Transverse colon (tissue), 4 donors: ENCODE results near the gene TMEM43. TPM values are rescaled to one million over a fixed set of nuclear protein-coding genes. Genes with fewer than 3 reads are reported as not detected.

Experiments used
- DNase-seq: peaks from one replicate; pipeline ENCODE4 v3.0.0-alpha.2; 2019
- H3K27ac ChIP-seq, 4 donors: fragments of 200-600 bp; sonication (generic); 2 replicates each; pipeline ENCODE4 v1.5.1; 2016 to 2018; ENCODE audit warnings: inconsistent platforms in 4 of 4
- H3K27me3 ChIP-seq: fragments of 200-600 bp; sonication (generic); 2 replicates; pipeline ENCODE4 v1.5.1; 2017; ENCODE audit warnings: inconsistent platforms
- H3K36me3 ChIP-seq, 4 donors: fragments of 200-600 bp; sonication (generic); 2 replicates each; pipeline ENCODE4 v1.5.1; 2017 to 2019; ENCODE audit warnings: inconsistent platforms in 4 of 4
- H3K4me1 ChIP-seq, 4 donors: fragments of 200-600 bp; sonication (generic); 2 replicates each; pipeline ENCODE4 v1.5.1; 2017 to 2020; ENCODE audit warnings: inconsistent platforms in 4 of 4
- H3K4me3 ChIP-seq, 4 donors: fragments of 200-600 bp; sonication (generic); 1 replicate in 1 of 4; 2 replicates in 3 of 4; pipeline versions ENCODE4 v1.5.1 to v1.6.1; 2017 to 2019; ENCODE audit warnings: inconsistent platforms in 4 of 4
- H3K9me3 ChIP-seq, 2 donors: fragments of 200-600 bp; sonication (generic); 2 replicates each; pipeline ENCODE4 v1.5.1; 2017 to 2019; ENCODE audit warnings: inconsistent platforms in 2 of 2
- CTCF ChIP-seq, 5 experiments: fragments of 200-600 bp in 3 of 5; fragments of 450-650 bp in 2 of 5; sonication (generic) in 3 of 5; IDR thresholded peaks; 1 replicate in 2 of 5; 2 replicates in 3 of 5; pipeline ENCODE4 v1.5.1; 2016 to 2017; ENCODE audit warnings: antibody characterized with exemption in 5 of 5, inconsistent platforms in 3 of 5, mild to moderate bottlenecking in 2 of 5, moderate library complexity in 1 of 5
- EP300 ChIP-seq: sonication (generic); formaldehyde crosslinking; IDR thresholded peaks from one replicate; pipeline ENCODE4 v1.6.1; 2017; ENCODE audit warnings: antibody characterized with exemption, low read depth
- POLR2A ChIP-seq: fragments of 450-650 bp; IDR thresholded peaks from one replicate; pipeline ENCODE4 v1.6.1; 2016; ENCODE audit warnings: antibody characterized with exemption, mild to moderate bottlenecking, moderate library complexity
- POLR2AphosphoS5 ChIP-seq, 3 donors: sonication (generic); formaldehyde crosslinking; IDR thresholded peaks; one replicate each; pipeline ENCODE4 v1.6.1; 2016; ENCODE audit warnings: antibody characterized with exemption in 3 of 3
- WGBS, 2 donors: methylation state at CpG; one replicate each; pipeline ENCODE4 v1.1.5; 2018; ENCODE audit warnings: low coverage in 1 of 2; 5-methylcytosine and 5-hydroxymethylcytosine counted together
- in situ Hi-C, 4 donors: fragments of 200-750 bp; cut with MboI; loops; one replicate each; pipeline versions ENCODE4 v1.15.0 to v1.15.1; 2017; ENCODE audit warnings: low sequenced_read_pairs in 3 of 4, low pct_ligation_motif_present in 1 of 4, low pct_unique_long_range_greater_than_20kb in 1 of 4
- intact Hi-C: fragments of 100-400 bp; cut with DNase I; formaldehyde crosslinking; loops from one replicate; pipeline ENCODE4 v1.15.1; 2023; ENCODE audit warnings: low total_unique reads
- total RNA-seq, 4 donors: library from RNA; depleted of rRNA; stranded (reverse); fragments of >200 nt; gene quantifications; one replicate each; pipeline ENCODE4 v1.1.0, GENCODE V29; 2016

TMEM43 gene
- total RNA-seq, 4 donors from 2014 or later, result 30.8 to 128 (median 48.5) TPM

GRCh38 chr3:14134291-14134690 lies 9.4 kb downstream of the TMEM43 start:
- Histone ChIP-seq H3K4me1 (peaks cover 0 to 19% (median 6%) of the 10 kb centered on the region in 4 donors), H3K27me3 (no peaks in the 10 kb centered on the region), H3K27ac (no peak overlapping the region), H3K9me3 (no peaks in the 10 kb centered on the region), H3K36me3 (peaks cover 0 to 62% (median 23%) of the 10 kb centered on the region in 4 donors), H3K4me3 (no peak overlapping the region)
- intact Hi-C loops (no loop called here), in situ Hi-C loops (no loop called here)
- no peak for DNase-seq
- WGBS, 2 donors, result 98% methylated on average over 6 of the region's 6 CpGs; no CpG with 5 or more reads in 1 of the 2 donors
- no peak for TF ChIP-seq CTCF (IDR thresholded peaks at IDR 0.05)
- no peak for TF ChIP-seq POLR2AphosphoS5 (IDR thresholded peaks at IDR 0.05)
- TF ChIP-seq POLR2A, result no peak
- no peak for TF ChIP-seq EP300

GRCh38 chr3:14135581-14135980 lies 10.7 kb downstream of the TMEM43 start:
- TF ChIP-seq POLR2AphosphoS5 (IDR thresholded peaks at IDR 0.05) (no peak), EP300 (no peak), CTCF (IDR thresholded peaks at IDR 0.05) (no peak), POLR2A (no peak)
- in situ Hi-C loops (no loop called here), intact Hi-C loops (no loop called here)
- Histone ChIP-seq H3K9me3 (no peaks in the 10 kb centered on the region), H3K4me1 (peaks cover 0 to 19% (median 6%) of the 10 kb centered on the region in 4 donors), H3K27ac (no peak overlapping the region), H3K27me3 (no peaks in the 10 kb centered on the region), H3K4me3 (no peak overlapping the region), H3K36me3 (peaks cover 0 to 49% (median 19%) of the 10 kb centered on the region in 4 donors)
- WGBS, 2 donors, result 90 to 91% methylated on average over 2 to 11 of the region's 11 CpGs
- DNase-seq, result no peak

- WGBS, 2 donors, result no CpG with 5 or more reads among the region's 3 CpGs
- intact Hi-C loops (no loop called here), in situ Hi-C loops (no loop called here)
- Histone ChIP-seq H3K9me3 (no peaks in the 10 kb centered on the region), H3K4me3 (no peak overlapping the region), H3K27me3 (no peaks in the 10 kb centered on the region), H3K36me3 (peaks cover 0 to 35% (median 15%) of the 10 kb centered on the region in 4 donors), H3K27ac (no peak overlapping the region), H3K4me1 (peaks cover 0 to 19% (median 6%) of the 10 kb centered on the region in 4 donors)
- TF ChIP-seq EP300, result no peak
- peak; percentile 53 for DNase-seq
Measured at GRCh38 chr3:14137004-14137403, 12.2 kb downstream of the TMEM43 start.

- TF ChIP-seq EP300 (no peak), POLR2AphosphoS5 (IDR thresholded peaks at IDR 0.05) (no peak), POLR2A (no peak), CTCF (IDR thresholded peaks at IDR 0.05) (no peak)
- in situ Hi-C loops (no loop called here), intact Hi-C loops (no loop called here)
- H3K4me3 ChIP-seq, result no peak overlapping the region
- 85% methylated on average over 2 of the region's 3 CpGs; no CpG with 5 or more reads in 1 of the 2 donors for WGBS, 2 donors
- DNase-seq, result no peak
- peaks cover 0 to 23% (median 6%) of the 10 kb centered on the region in 4 donors for H3K4me1 ChIP-seq
- H3K27ac ChIP-seq, result no peak overlapping the region
- peaks cover 0 to 30% (median 15%) of the 10 kb centered on the region in 4 donors for H3K36me3 ChIP-seq
- no peaks in the 10 kb centered on the region for H3K9me3 ChIP-seq
- H3K27me3 ChIP-seq, result no peaks in the 10 kb centered on the region
Measured at GRCh38 chr3:14137445-14137844, 12.6 kb downstream of the TMEM43 start.
